Measurements from ENCODE around the gene SLIT3. TPM values are rescaled to one million over a fixed set of nuclear protein-coding genes. Genes with fewer than 3 reads are reported as not detected.

The SLIT3 gene
- total RNA-seq, 2 experiments from 2014 or later: not detected

DNA sequence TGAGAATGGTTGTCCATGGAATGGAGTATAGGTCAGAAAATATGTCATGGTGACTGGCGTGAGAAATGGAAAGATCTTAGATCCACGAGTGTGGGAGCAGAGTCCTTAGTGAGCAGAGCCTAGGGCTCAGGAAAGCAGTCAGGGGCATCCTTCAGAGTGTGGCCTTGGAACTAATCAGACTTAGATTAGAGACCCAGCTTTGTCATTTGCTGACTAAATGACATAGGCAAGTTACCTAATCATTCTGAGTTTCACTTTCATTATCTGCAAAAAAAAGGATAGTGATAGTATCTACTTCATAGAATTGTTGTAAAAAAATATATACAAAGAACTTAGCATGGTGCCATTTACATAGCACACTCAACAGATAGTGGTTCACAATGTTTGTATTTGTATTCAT lies 24.3 kb upstream of the SLIT3 start:
- ATAC-seq (ENCODE audit: poor library complexity) (no peak), DNase-seq (no peak)
- ChIA-PET POLR2A (no interaction called here), CTCF (no interaction called here)
- H3K9me3 Mint-ChIP-seq: peaks cover 2% of the 10 kb centered on the region
- H3K4me3 Mint-ChIP-seq: no peak overlapping the region
- H3K36me3 Mint-ChIP-seq (ENCODE audit: low read depth): no peaks in the 10 kb centered on the region
- H3K36me3 ChIP-seq (ENCODE audit: insufficient read depth, low read length): no peaks in the 10 kb centered on the region
- H3K4me1 ChIP-seq (ENCODE audit: insufficient read depth, low read length): no peaks in the 10 kb centered on the region
- H3K9me3 ChIP-seq (ENCODE audit: control insufficient read depth in 1 of 2, insufficient read depth in 1 of 2, low read length in 2 of 2): no peaks in the 10 kb centered on the region
- TF ChIP-seq, protein P1, sequence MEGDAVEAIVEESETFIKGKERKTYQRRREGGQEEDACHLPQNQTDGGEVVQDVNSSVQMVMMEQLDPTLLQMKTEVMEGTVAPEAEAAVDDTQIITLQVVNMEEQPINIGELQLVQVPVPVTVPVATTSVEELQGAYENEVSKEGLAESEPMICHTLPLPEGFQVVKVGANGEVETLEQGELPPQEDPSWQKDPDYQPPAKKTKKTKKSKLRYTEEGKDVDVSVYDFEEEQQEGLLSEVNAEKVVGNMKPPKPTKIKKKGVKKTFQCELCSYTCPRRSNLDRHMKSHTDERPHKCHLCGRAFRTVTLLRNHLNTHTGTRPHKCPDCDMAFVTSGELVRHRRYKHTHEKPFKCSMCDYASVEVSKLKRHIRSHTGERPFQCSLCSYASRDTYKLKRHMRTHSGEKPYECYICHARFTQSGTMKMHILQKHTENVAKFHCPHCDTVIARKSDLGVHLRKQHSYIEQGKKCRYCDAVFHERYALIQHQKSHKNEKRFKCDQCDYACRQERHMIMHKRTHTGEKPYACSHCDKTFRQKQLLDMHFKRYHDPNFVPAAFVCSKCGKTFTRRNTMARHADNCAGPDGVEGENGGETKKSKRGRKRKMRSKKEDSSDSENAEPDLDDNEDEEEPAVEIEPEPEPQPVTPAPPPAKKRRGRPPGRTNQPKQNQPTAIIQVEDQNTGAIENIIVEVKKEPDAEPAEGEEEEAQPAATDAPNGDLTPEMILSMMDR (IDR thresholded peaks at IDR 0.05): no peak
- no peak overlapping the region for H3K27ac ChIP-seq (ENCODE audit: low read depth in 1 of 2, low read length in 2 of 2)
- no peak overlapping the region for H3K4me3 ChIP-seq (ENCODE audit: low read length)
- H3K27ac Mint-ChIP-seq: no peak overlapping the region
- no peaks in the 10 kb centered on the region for H3K27me3 ChIP-seq (ENCODE audit: control insufficient read depth in 1 of 2, insufficient read depth in 2 of 2, low read length in 2 of 2)
- intact Hi-C loops (cut with DNase I, micrococcal nuclease): no loop called here
- H3K4me1 Mint-ChIP-seq (ENCODE audit: low read depth): no peaks in the 10 kb centered on the region
- peaks cover 9% of the 10 kb centered on the region for H3K27me3 Mint-ChIP-seq

DNA sequence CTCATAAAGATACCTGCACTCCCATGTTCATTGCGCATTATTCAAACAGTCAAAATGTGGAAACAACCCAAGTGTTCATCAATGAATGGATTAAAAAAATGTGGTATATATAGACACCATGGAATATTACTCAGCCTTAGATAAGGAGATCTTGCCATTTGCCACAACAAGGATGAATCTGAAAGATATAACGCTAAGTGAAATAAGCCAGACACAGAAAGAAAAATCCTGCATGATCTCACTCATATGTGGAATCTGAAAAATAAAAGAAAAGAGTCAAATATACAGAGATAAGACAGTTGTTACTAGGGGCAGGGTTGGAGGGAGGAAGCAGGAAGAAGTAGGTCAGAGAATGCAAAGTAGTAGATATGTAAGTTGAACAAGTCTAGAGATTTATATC lies 17.6 kb upstream of the SLIT3 start:
- Mint-ChIP-seq H3K4me3 (no peak overlapping the region), H3K27me3 (peaks cover 11% of the 10 kb centered on the region), H3K4me1 (ENCODE audit: low read depth) (no peaks in the 10 kb centered on the region), H3K9me3 (no peaks in the 10 kb centered on the region), H3K36me3 (ENCODE audit: low read depth) (no peaks in the 10 kb centered on the region), H3K27ac (no peak overlapping the region)
- ATAC-seq (ENCODE audit: poor library complexity) (no peak), DNase-seq (no peak)
- ChIA-PET CTCF (no interaction called here), POLR2A (no interaction called here)
- no peak overlapping the region for H3K27ac ChIP-seq (ENCODE audit: low read depth in 1 of 2, low read length in 2 of 2)
- TF ChIP-seq, protein P1 (IDR thresholded peaks at IDR 0.05): no peak
- intact Hi-C loops (cut with DNase I, micrococcal nuclease): no loop called here
- no peaks in the 10 kb centered on the region for H3K4me1 ChIP-seq (ENCODE audit: insufficient read depth, low read length)
- H3K9me3 ChIP-seq (ENCODE audit: control insufficient read depth in 1 of 2, insufficient read depth in 1 of 2, low read length in 2 of 2): no peaks in the 10 kb centered on the region
- H3K27me3 ChIP-seq (ENCODE audit: control insufficient read depth in 1 of 2, insufficient read depth in 2 of 2, low read length in 2 of 2): no peaks in the 10 kb centered on the region
- H3K4me3 ChIP-seq (ENCODE audit: low read length): no peak overlapping the region
- H3K36me3 ChIP-seq (ENCODE audit: insufficient read depth, low read length): no peaks in the 10 kb centered on the region

DNA sequence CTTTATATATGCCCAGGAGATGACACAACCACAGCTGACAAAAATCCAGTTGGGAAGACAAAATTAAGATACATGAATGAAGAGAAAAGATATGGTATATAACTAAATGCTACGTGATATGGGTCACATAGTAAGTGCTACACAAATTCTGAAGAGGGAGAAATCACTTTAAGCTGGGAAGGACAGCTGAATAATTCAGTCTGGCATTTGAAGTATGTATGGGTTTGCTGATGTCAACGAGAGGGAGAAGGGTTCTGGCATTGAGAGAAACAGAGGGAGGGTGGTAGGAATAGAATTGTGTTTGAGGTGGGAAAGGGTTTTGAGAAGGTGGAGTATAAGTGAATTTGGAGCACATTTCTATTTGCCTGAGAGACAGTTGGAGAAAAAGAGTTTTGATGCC lies 6.7 kb upstream of the SLIT3 start:
- Mint-ChIP-seq H3K36me3 (ENCODE audit: low read depth) (no peaks in the 10 kb centered on the region), H3K4me3 (no peak overlapping the region), H3K27me3 (peaks cover 57% of the 10 kb centered on the region), H3K4me1 (ENCODE audit: low read depth) (peaks cover under 1% of the 10 kb centered on the region), H3K27ac (no peak overlapping the region), H3K9me3 (no peaks in the 10 kb centered on the region)
- Histone ChIP-seq H3K4me1 (ENCODE audit: insufficient read depth, low read length) (peaks cover 1% of the 10 kb centered on the region), H3K9me3 (ENCODE audit: control insufficient read depth in 1 of 2, insufficient read depth in 1 of 2, low read length in 2 of 2) (peaks cover 0 to 3% of the 10 kb centered on the region in 2 experiments), H3K27me3 (ENCODE audit: control insufficient read depth in 1 of 2, insufficient read depth in 2 of 2, low read length in 2 of 2) (peaks cover 4 to 8% of the 10 kb centered on the region in 2 experiments), H3K4me3 (ENCODE audit: low read length) (no peak overlapping the region), H3K27ac (ENCODE audit: low read depth in 1 of 2, low read length in 2 of 2) (no peak overlapping the region), H3K36me3 (ENCODE audit: insufficient read depth, low read length) (no peaks in the 10 kb centered on the region)
- DNase-seq (no peak), ATAC-seq (ENCODE audit: poor library complexity) (no peak)
- ChIA-PET CTCF (no interaction called here), POLR2A (no interaction called here)
- TF ChIP-seq, protein P1 (IDR thresholded peaks at IDR 0.05): no peak
- intact Hi-C loops (cut with DNase I, micrococcal nuclease): no loop called here
